Measurements from ENCODE around the gene CDADC1.

CDADC1 gene

GRCh38 chr13:49247643-49248621, at the start of gene CDADC1:
CDADC1 (plus strand) TSS chr13:49247925; CDS start chr13:49248038, 113 bp downstream.
- DNase-seq = peak; percentile 22

DNA sequence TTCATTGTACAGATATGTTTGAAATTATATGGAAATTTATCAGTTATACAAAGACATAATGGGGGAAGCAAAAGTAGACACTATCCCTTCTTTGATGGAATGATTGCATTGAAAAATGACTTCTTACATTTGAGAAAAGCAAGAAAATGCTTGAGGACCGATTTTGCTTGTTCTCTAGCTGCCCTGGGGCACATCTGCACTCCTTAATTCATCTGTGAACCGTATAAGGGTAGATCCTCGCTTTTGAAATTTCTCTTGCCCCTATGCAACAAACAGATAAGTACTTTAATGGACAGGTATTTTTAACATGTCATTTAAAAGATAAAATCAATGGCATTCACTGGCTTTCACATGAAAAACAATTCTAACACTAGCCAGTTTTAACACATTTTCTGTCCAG, 41.1 kb upstream of the CDADC1 start:
- no peak for DNase-seq

DNA sequence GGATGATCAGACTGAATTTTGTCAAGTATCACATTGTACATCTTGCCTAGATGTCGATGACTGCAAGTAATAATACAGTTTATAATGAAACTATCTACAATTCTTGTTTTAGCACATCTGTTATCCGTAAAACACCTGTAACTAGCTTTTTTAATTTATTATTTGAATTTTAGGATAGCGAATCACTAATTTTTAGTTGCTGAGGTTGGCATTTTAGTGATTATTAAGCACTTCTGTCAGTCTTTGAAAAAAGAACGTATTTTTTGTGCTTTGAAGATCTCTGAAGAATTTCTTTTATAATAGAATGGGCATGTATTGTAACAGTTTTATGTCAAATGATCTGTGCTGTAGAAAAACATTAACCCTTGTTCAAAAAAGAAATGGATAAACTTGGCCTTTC, 39.1 kb upstream of the CDADC1 start:
- DNase-seq = no peak

- DNase-seq = no peak
Observed at GRCh38 chr13:49210114-49210513, 37.6 kb upstream of the CDADC1 start.

GRCh38 chr13:49210669-49211068, 37.1 kb upstream of the CDADC1 start:
- no peak for DNase-seq

- DNase-seq = no peak
Observed at GRCh38 chr13:49213539-49213938, 34.2 kb upstream of the CDADC1 start.

GRCh38 chr13:49213997-49214916, 33.5 kb upstream of the CDADC1 start:
- no peak for DNase-seq

- DNase-seq = no peak
Observed at GRCh38 chr13:49214917-49215376, 32.8 kb upstream of the CDADC1 start.

DNA sequence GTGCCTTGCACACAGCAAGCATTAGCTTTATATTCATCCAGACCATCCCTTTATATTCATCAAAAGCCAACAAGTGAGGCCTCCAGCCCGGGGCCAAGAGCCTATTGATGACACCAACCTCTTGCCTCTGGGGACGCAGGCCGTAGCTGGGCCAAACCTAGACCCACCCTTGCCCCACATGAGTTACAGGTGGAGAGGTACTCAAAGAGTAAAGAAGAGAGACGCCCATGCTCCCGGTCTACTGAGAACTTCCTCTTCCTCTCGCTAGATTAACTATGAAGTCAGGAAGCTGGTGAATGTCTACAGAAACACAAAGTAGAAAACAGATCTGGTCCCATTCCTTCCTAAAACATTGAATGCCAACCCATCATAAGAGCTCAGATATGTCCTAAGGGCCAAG, 31.4 kb upstream of the CDADC1 start:
- DNase-seq = no peak

- DNase-seq = no peak
Observed at GRCh38 chr13:49217962-49218492, 29.7 kb upstream of the CDADC1 start.

DNA sequence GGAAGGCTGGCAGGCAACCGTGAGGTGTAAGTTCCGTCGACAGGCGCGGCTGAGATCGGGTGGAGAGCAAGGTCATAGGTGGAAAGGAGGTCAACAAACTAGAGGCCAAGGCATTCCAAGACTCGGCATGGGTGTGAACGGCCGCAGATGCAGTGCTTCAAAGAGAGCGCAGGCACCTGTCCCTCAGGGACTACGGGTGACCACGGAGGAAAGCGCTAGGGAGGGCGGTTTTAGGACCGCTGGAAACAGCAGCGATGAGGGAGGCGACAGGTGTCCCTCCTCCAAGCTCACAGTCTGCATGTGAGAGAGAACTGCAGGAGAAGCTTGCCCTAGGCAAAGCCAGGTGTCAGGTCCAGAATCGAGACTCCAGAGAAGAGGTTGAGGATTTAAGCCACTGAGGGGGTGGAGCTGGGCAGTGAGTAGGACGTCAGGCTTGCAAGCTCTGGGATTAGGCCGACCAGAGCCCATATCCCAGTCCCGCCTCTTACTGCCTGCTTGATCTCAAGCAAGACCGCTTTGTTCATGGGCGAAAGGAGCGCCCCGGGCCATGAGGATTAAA, 29.2 kb upstream of the CDADC1 start:
- DNase-seq = no peak

- no peak for DNase-seq
Observed at GRCh38 chr13:49219647-49220035, 28.1 kb upstream of the CDADC1 start.

- no peak for DNase-seq
Observed at GRCh38 chr13:49220036-49220855, 27.5 kb upstream of the CDADC1 start, which contains the start of gene MLNR. MLNR (plus strand) TSS chr13:49220338; CDS start chr13:49220338, 0 bp downstream.

- DNase-seq = no peak
Observed at GRCh38 chr13:49220856-49221589, 26.7 kb upstream of the CDADC1 start.

DNA sequence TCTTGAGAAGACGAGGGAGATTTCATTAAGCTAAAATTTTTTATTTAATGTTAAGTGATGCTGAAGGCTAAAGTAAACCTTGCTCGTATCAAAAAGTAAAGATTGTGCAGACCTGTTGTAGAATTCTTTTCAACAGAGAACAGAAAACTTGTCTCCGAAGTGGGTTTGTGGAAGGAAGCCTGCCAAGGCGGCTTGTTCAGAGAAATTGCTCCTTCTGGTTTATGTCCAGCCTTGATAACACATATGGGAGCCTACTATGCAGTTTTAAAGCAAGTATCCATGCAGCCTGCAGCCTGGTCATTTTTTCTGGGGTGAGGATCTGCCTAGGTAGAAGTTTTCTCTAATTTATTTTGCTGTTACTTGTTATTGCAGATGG, 26.1 kb upstream of the CDADC1 start:
- no peak for DNase-seq

DNA sequence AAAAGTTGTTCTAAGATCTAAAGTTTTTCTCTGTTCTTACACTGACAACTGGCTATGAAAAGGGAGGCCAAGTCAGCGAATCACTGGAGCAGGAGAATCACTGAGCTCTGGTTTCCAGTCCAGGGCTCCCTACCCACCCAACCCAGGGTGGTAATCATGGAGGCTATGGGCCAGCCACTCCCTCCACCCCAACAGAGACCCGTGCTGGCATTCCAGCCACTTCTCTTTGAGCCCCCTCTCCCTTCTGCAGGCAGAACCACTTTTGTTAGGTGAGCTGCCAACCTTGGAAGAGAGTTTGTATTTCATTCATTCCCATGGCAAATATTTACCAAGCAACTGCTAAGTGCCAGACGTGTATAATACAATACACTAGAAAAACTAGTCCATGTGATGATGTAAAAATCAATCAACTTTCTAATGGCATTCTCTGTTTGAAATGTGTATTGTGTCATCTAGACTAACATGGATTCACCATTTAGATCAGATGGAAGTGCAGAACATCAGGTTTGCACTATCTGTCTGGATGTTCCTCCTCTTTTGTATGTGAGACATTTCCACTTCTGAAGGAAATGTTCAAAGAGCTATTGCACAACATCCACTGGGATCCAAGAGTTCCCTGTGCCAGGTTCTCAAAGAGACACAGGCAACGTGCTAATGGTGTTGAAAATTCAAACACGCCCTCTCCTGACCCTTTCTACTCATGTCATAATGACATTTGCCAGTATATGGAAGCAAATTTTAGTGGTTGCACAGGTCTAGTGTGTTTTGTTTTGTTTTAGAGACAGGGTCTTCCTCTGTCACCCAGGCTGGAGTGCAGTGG, 22.3 kb upstream of the CDADC1 start:
- DNase-seq = no peak

GRCh38 chr13:49226613-49227012, 21.1 kb upstream of the CDADC1 start:
- DNase-seq = no peak

GRCh38 chr13:49234741-49235140, 13.0 kb upstream of the CDADC1 start:
- no peak for DNase-seq

- DNase-seq = no peak
Observed at GRCh38 chr13:49235856-49236431, 11.8 kb upstream of the CDADC1 start.

GRCh38 chr13:49238621-49239020, 9.1 kb upstream of the CDADC1 start:
- no peak for DNase-seq

Data from NCI-H1436 treated with DMSO at 0.1 percent for 48 hours (cell line).